ENCODE measurements around the gene SRGAP3.

The SRGAP3 gene

DNA sequence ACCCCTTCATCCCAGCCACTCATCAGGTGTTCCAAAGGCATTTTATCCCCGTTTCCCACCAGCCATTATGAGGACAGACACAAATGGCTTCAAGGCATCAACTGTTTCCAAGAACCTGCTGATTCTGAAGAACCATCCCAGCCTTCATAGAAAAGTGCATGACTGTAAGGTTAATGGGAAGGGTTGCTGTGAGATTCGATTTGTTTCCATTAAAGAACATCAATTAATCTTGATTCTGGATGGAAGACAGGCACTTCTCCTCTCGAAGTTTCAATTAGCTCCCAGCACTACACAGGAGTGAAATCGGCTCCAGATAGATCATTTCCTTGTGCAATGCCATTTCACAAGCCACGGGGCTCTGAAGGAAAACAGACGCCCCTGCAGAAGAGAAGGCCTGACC is 25.8 kb downstream of the SRGAP3 start:
- DNase-seq, result no peak

DNA sequence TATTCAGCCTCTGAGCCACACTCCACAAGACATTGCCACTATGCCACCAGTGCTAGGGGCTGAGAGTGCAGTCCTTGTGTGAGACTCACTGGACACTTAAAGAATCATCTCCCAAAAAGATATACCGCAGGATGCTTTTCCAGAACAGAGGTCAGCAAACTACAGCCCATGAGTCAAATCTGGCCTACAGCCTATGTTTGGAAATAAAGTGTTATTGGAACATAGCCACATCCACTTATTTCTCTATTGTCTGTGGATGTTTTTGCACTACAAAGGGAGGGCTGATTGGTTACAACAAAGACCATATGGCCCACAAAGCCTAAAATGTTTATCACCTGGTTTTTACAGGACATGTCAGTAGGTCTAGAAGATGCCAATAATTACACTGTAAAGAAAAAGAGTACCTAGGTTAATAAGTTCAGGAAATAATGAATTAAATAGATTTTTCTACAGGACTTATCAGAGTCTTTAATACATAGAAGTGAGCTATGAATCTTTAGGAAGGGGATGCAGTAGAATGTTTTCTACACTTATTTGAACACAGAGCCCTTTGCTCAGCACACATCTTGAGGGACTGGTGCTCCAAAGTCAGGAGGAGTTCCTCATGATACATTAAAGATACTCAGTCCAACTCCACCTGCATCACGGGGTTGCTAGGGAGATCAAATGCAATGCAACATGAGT is 26.3 kb downstream of the SRGAP3 start:
- no peak for DNase-seq

DNA sequence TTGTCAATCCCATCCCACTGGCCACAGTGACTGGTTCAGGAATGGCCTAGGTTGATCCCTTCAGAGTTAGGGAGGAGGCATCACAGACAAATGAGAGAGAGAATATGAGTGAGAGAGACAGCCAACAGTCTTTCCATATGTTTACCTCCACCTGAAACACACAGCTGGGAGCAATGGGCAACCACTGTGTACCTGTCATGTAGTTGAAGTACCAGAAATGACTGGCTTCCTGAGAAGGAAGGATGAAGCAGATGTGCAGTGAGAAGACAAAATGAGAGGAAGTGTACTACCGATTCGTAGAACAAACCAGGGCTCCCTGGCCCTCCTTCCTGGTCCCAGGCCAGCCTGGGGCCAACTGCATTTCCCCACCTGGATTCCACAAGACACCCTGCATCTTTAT is 27.4 kb downstream of the SRGAP3 start:
- no peak for DNase-seq

DNA sequence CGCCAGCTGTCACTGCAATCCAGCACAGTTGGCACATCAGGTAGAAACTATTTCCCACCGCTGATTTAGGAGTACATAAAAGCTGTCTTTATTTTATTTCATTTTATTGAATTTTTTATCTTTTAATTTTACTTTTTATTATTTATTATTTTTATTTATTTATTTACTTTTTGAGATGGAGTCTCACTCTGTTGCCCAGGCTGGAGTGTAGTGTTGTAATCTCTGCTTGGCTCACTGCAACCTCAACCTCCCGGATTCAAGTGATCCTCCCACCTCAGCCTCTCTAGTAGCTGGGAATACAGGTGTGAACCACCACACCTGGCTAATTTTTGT is 31.0 kb downstream of the SRGAP3 start:
- no peak for DNase-seq

DNA sequence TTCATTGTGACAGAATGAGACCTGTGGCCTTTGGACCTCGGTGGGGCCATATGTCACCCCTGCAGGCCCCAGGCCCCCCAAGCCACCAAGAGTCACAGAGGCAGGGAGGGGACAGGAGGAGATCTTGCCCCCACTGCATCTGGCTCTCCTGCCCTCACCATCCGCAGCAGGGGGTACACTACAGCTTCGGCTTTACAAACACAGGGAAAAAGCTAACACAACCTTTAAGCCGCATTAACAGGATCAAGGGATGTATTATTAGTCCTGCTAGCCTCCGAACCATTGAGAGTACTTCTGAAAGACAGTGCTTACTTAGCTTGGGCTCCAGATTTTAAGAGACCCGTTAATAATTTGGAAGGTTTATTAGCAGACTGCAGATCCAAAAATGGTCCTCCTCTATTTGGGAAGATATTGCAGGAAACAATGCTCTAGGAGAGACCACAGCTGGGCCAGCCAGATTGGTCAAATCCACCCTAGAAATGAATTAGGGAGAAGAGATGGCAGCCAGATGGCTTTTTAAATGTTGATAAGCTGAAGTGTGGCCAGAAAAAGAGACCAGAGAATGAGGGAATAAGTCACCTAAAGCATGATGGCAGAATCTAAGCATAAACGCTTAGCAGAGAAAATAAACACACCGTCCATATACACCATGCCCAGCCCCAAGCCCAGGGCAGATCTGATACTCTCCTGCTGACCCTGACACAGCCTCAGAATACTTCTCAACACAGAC is 31.5 kb downstream of the SRGAP3 start:
- DNase-seq, result no peak

DNA sequence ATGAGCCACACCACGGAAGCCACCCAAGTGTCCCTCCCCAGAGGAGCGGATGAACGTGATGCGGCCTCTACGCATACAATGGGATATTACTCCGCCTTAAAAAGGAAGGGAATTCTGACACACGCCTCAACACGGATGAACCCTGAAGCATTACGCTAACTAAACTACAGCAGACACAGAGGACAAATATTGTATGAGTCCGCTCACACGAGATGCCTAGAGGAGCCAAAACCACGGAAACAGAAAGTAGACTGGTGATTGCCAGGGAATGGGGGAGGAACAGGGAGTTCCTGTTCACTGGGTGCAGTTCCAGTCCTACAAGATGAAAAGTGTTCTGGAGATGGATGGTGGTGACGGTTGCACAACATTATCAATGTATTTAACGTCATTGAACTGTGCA is 32.7 kb downstream of the SRGAP3 start:
- DNase-seq, result no peak

DNA sequence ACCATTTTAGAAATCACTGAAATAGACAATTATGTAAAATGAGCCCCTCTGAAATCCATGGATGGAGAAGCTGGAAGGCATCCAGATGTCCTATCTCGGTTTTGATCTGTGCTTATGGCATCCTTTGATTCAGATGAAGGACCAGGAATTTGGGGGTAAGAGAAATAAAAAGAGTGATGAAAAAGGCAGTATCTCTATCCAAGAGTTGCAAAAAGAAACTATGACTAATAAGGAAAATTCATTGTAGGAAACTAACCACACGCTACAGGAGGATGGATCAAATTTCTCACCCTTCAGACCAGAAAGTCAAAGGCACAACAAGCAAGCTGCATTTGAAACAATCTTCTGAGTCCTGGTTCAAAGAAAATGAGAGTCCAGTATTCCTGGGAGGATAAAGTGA is 34.8 kb downstream of the SRGAP3 start:
- DNase-seq, result no peak

DNA sequence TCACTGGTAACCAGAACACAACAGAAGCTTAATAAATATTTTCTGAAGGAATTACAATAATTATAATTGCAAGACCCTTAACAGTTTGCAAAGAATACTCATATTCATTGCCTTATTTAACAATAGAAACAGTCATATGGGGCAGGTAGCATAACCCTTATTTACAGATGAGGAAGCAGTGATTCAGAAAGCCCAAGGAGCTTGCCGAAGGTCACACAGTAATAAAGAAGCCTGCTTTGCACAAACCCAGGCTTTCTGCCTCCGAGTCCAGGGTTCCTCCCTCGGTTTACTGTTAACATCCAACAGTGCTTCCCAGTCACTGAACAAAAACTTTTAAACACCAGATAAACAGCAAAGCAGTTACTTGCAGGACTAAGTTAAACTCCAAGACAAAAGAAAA is 35.3 kb downstream of the SRGAP3 start:
- no peak for DNase-seq

DNA sequence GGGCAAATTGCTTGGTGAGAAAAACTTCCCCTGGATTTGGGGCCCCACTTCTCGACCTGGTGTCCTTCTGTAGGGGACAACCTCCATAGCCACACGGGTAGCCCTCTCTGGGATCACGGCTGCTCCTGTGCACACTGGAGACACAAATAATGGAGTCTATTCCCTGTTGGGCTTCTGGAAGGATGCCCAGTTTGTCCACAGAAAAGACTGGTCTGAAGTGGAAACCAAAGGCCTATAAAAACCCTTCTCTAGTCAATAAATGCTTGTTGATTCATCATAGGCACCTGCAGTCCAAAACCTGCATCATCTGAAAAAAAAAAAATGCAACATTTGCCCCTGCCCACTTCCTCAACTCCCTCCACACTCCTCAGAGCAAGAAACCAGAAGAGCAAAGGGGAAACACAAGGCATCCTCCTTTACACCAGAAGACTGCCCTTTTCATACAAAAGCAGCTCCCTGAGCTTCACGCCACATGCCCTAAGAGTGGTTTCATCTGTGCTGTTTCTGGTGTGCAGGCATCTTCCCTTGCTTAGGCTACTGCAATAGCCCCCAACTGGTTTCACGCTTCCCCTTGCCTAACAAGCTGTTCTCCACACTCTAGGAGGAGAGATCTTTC is 36.3 kb downstream of the SRGAP3 start:
- DNase-seq, result no peak

DNA sequence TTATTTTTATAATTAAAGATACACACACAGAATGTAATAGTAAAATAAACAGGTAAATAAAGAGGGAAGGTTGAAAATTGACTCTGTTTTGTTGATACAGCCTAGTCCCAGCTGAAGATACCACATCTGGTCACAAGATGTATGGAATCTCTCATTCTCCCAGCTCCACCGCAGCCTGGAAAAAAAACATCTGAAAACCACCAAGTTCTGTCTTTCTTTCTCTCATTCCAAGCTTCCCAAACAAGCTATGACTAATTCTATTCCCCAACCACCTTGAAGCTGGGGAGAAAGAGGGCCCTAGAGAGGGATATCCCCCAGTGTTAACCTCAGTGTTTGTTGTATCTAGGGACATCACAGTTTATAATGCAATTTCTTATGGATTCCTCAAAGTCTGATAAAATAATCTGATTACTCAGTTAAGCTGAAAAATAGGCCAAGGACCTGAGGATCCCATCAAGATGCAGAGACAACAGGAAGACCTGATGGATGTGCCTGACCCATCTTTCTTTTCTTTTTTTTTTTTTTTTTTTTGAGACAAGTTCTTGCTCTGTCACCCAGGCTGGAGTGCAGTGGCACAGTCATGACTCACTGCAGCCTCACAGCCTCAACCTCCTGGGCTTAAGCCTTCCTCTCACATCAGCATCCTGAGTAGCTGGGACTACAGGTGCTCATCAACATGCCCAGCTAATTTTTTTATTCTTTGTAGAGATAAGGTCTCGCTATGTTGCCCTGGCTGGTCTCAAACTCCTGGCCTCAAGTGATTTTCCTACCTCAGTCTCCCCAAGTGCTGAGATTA is 38.1 kb downstream of the SRGAP3 start:
- no peak for DNase-seq

DNA sequence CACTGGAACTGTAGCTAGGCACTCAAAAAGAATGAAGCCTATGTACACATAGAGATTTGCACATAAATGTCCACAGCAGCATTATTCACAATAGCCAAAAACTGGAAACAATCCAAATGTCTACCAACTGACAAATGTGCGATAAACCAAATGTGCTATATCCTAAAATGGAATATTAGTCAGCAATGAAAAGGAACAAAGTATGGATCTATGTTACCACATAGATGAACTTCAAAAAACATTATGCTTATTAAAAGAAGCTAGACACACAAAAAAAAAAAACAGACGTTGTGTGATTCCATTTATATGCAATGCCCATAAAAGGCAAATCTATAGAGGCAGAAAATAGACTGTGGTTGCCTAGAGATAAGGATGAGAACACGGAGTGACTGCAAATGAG is 39.7 kb downstream of the SRGAP3 start:
- no peak for DNase-seq

DNA sequence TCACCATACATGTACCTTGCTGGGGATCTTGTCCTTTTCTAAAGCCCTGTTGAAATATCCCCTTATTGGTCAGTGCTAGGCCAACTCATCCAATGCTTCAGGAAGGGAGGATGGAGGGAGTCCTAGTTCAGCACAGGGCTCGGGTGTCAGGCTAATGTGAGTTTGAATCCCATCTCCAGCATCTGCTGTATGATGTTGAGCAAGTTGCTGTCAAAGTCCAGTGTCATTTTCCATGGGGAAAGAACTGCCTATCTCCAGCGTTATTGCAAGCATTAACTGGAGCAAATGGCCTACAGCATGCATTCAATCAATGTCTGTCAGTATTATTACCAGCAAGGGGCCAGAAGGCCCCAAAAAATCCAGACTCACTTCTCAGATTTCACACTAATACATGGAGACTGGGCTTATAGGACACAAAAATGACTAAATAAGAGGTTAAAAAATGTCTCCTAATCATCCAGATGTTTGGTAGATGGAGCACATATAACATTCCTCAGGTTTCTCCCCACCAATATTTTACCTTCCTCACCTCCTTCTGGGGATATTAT is 40.8 kb downstream of the SRGAP3 start:
- DNase-seq, result no peak

DNA sequence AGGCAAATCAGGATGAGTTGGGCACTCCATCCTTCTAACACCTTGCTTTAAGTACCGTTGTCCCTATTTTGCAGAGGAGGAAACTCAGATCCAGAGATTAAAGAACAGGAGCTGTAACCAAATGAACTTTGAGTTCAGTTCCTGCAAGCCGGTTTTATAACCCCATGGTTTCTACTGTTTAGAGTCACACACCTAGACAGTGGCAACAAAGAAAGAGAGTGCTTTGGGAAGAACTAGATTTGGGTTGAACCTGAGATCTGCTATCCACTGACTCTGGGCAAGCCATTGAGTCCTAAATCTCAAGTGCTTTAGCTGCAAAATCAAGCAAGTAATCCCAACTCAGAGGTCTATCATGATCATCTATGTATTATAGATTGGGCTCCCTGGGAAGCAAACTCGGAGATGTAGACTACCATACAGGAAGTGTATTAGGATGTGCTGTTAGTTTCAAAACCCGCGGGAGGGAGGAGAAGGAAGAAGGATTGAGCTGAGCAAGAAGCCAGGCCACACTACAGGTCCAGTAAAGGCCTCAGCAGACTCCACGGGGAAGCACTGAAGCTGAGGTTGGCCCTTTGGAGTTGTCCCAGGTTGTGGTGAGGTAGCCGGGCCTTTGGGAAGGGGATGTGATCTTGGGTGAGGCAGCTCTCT is 42.2 kb downstream of the SRGAP3 start:
- DNase-seq, result no peak

DNA sequence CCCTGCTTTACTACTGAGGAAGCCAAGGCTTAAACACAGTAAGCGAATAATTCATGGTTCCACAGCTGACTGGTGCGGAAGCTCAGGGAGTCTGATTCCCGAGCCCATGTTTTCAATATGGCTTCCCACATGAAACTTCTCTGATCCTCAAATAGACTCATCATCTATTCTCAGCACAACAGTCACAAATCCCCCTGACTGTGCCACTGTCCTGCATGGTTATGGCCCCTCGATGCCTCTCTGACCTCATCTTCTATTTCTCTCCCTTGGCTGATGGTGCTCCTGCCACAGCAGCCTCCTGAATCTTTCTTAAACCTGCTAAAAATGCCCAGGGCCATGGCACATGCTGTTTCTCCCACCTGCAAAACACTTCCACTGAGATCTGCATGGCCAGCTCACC is 43.2 kb downstream of the SRGAP3 start:
- DNase-seq, result no peak

DNA sequence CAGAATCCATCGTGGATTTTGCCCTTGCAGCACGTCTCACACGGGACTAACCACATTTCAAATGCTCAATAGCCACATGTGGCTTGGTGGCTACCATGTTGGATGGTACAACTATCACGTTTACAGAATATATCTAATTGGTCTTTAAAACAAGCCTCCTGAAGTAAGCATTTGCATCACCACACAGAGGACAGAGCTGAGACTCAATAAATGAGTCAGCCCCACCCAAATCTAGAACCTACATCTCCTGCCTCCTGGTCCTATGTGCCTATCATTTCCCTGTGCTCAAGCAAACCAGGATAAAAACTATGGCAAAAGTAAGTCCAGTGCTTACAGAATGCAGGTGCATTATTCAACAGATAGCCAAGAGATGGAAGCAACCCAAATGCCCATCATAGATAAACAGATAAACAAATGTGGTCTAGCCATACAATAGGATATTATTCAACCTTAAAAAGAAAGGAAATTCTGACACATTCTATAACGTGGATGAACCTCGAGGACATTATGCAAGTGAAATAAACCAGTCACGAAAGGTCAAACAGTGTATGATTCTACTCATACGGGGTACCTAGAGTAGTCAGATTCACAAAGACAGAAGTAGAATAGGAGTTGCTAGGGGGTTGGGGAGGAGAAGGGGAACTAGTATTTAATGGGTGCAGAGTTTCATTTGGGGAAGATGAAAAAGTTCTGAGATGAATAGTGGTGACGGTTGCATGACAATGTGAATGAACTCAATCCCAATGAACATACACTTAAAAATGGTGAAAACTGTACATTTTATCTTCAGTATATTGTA is 43.9 kb downstream of the SRGAP3 start:
- DNase-seq, result no peak

DNA sequence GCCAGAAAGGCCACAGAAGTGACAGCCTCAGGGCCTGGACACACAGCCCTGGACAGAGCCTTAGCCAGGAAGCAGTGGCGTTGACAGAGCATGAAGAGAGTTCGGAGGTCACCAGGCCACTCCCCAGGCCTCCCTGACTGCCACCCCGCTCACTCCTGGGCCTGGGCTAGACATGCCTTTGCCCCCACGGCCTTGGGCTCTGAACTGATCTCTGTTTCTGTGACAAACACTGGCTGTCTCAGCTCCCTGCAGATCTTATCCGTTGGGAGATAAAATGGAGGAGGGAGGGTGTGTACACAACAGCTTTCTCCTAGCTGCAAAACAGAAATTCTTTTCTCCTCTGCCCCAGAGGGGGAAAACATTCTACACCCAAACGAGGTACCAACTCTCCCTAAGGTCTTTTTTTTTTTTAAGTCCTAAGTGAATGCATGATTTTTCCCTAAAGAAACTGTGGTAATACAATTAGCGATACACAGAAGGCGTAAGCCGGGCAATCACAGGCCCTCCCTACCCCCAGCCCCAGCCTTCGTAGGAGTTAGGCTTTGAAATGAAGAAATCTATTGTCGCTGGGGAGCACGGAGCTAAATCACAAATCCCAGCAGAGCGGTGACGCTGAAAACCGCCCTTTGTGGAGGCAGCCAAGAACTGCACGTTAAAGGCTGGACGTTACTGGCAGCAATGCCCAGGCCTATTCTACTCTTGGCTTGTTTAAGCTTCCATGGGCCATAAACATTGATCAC is 45.0 kb downstream of the SRGAP3 start:
- no peak for DNase-seq

DNA sequence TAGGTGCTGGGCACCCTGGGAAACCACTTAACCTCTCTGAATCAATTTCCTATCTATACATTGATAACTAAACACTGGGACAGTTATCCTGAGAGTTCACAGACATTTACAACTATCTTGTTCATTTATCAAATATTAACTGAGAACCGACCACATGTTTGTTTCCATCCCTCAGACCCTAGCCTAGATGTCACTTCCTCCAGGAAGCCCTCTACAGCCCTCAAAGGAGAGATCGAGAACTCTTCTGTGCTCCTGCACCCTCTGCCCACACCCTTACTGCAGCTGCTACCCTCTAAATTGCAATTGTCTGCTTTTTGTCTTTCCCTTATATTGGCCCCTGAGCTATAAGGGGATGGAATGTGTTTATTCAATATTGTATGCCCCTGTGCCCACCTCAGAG is 46.1 kb downstream of the SRGAP3 start:
- DNase-seq, result no peak

DNA sequence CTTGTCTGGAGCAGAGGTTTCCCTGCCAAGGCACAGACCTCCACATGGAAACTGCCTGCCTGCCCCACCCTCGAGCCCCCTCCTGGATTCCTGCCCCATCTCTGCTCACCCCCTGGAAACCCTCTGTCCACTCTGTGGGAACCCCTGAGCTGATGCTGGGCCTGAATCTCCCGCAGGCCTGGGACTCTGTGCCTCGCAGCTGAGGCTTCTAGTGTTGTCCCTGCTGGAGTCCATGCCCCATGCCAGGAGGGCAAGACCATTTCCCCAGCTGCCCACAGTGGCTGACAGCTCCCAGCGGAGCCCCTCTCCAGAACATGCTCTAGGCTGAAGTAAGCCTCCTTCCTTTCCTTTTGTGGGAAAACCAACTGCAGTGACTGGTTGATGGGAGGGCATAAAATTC is 46.9 kb downstream of the SRGAP3 start:
- DNase-seq, result no peak

DNA sequence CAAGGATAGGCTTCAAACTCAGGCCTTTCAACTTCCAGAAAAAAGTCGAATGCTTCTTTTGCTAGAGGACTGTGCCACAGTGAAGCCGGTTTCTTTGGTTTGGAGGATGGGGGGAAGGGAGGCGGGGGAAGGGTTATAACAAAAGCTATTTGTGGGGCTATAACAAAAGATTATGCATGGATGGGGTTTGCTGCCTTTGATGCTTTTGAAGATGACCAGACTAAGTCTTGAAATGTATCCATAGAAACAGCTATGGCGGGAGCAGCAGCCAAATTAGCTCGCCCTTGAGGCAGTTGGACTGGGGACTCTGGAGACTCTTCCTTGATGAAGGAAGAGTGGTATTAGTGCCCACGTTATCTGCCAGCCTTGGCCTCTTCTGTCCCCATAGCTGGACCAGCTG is 47.5 kb downstream of the SRGAP3 start:
- DNase-seq, result no peak

DNA sequence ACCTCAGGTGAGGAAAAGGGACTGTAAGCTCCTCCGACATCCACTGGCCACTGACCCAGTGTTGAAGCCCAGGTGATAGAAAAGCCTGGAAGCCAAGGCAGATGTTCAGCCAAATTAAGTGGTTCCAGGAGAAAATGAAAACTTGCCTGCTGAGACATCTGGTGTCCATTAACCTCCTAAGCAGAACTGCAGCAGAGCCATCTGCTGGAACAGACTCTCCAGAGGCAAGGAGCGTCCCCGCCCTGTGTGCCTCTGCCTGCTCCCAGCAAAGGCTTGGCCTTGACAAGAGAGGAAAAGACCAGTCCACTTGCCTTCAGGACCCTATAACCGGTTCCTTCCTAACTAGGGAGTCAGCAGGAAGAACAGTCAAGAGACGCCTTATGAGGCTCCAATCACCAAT is 48.2 kb downstream of the SRGAP3 start:
- DNase-seq, result no peak

DNA sequence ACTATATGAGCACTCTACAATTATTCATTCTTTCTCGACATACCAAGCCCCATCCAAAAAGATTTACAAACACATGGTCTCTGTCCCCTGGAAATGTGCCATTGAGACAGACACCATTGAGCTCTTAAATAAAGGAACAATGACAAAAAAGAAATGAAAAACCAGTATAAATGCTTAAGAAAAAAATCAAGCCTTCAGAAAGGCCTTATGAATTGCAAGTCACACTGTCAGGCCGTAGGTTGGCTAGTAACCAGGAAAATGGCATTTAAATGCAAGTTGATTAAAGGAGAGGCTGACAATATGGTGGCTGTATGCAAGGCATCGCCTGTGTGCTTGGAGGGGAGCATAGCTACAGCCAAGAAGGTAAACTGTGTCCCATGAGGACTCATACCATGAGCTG is 49.7 kb downstream of the SRGAP3 start:
- no peak for DNase-seq
